KMS-11 (cell line): ENCODE results near the gene LMLN.

Experiments
- H2AFZ ChIP-seq: fragments of 200-600 bp; sonication (generic); 2 replicates; pipeline ENCODE4 v1.6.1; 2016; ENCODE audit warnings: antibody characterized with exemption, mixed run types, low read depth
- H3K27ac ChIP-seq: fragments of 200-600 bp; sonication (generic); 2 replicates; pipeline ENCODE4 v1.6.1; 2016; ENCODE audit warnings: mild to moderate bottlenecking, mixed run types
- H3K27me3 ChIP-seq: fragments of 200-600 bp; sonication (generic); 2 replicates; pipeline ENCODE4 v1.6.1; 2017; ENCODE audit warnings: mild to moderate bottlenecking, low read depth, mixed run types, moderate library complexity; ENCODE audit not compliant: insufficient read depth
- H3K36me3 ChIP-seq: fragments of 200-600 bp; sonication (generic); 2 replicates; pipeline ENCODE4 v1.6.1; 2017; ENCODE audit warnings: mild to moderate bottlenecking, mixed run types; ENCODE audit not compliant: insufficient read depth
- H3K4me1 ChIP-seq: fragments of 200-600 bp; sonication (generic); 2 replicates; pipeline ENCODE4 v1.6.1; 2016; ENCODE audit warnings: mild to moderate bottlenecking, low read depth, mixed run types; ENCODE audit not compliant: poor library complexity, severe bottlenecking
- H3K4me2 ChIP-seq: fragments of 200-600 bp; sonication (generic); 2 replicates; pipeline ENCODE4 v1.7.0; 2016; ENCODE audit warnings: mild to moderate bottlenecking, mixed run types
- H3K4me3 ChIP-seq: fragments of 200-600 bp; sonication (generic); IDR thresholded peaks from 2 replicates; pipeline ENCODE4 v1.6.1; 2017; ENCODE audit warnings: low read depth, low read length, mixed read lengths; ENCODE audit not compliant: insufficient read depth
- H3K79me2 ChIP-seq: fragments of 200-600 bp; sonication (generic); 2 replicates; pipeline ENCODE4 v1.6.1; 2016; ENCODE audit warnings: low read depth, mixed run types; ENCODE audit not compliant: insufficient read depth
- H3K9ac ChIP-seq: fragments of 200-600 bp; sonication (generic); 2 replicates; pipeline ENCODE4 v1.6.1; 2016; ENCODE audit warnings: mild to moderate bottlenecking, mixed run types
- H4K20me1 ChIP-seq: fragments of 200-600 bp; sonication (generic); 2 replicates; pipeline ENCODE4 v1.6.1; 2016; ENCODE audit warnings: mild to moderate bottlenecking, mixed run types; ENCODE audit not compliant: insufficient read depth
- TF ChIP-seq, protein P1 (sequence below): fragments of 200-600 bp; sonication (generic); conservative IDR thresholded peaks from 2 replicates; pipeline ENCODE4 v1.6.1; 2017; ENCODE audit warnings: low read depth, mild to moderate bottlenecking, antibody characterized with exemption, low read length, moderate library complexity, mixed read lengths

Gene LMLN

GRCh38 chr3:198030125-198030524, 70.1 kb downstream of the LMLN start:
- TF ChIP-seq, protein P1, sequence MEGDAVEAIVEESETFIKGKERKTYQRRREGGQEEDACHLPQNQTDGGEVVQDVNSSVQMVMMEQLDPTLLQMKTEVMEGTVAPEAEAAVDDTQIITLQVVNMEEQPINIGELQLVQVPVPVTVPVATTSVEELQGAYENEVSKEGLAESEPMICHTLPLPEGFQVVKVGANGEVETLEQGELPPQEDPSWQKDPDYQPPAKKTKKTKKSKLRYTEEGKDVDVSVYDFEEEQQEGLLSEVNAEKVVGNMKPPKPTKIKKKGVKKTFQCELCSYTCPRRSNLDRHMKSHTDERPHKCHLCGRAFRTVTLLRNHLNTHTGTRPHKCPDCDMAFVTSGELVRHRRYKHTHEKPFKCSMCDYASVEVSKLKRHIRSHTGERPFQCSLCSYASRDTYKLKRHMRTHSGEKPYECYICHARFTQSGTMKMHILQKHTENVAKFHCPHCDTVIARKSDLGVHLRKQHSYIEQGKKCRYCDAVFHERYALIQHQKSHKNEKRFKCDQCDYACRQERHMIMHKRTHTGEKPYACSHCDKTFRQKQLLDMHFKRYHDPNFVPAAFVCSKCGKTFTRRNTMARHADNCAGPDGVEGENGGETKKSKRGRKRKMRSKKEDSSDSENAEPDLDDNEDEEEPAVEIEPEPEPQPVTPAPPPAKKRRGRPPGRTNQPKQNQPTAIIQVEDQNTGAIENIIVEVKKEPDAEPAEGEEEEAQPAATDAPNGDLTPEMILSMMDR: no peak
- H3K36me3 ChIP-seq: no peaks in the 10 kb centered on the region
- H3K27me3 ChIP-seq: no peaks in the 10 kb centered on the region
- no peaks in the 10 kb centered on the region for H4K20me1 ChIP-seq
- H3K9ac ChIP-seq: no peak overlapping the region
- no peaks in the 10 kb centered on the region for H3K79me2 ChIP-seq
- no peak overlapping the region for H3K4me3 ChIP-seq
- no peaks in the 10 kb centered on the region for H3K4me1 ChIP-seq
- no peak overlapping the region for H3K27ac ChIP-seq
- H2AFZ ChIP-seq: no peak overlapping the region
- H3K4me2 ChIP-seq: no peak overlapping the region

DNA sequence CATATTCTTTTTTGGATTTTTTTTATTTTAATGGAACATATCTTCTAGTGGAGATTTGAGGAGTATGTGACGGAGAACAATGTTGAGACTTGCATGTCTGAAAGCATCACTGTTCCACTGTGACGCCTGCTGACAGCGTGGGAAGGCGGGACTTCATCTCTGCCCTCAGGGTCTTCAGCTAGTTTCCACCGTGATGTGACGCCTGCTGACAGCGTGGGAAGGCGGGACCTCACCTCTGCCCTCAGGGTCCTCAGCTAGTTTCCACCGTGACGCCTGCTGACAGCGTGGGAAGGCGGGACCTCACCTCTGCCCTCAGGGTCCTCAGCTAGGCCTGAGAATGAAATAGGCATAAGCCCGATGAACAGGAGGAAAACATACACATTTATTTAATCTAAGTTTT, 70.7 kb downstream of the LMLN start:
- no peak overlapping the region for H3K9ac ChIP-seq
- H3K36me3 ChIP-seq: no peaks in the 10 kb centered on the region
- TF ChIP-seq, protein P1: no peak
- no peak overlapping the region for H2AFZ ChIP-seq
- no peaks in the 10 kb centered on the region for H3K79me2 ChIP-seq
- H3K27ac ChIP-seq: no peak overlapping the region
- H3K4me1 ChIP-seq: no peaks in the 10 kb centered on the region
- no peaks in the 10 kb centered on the region for H3K27me3 ChIP-seq
- H3K4me3 ChIP-seq: no peak overlapping the region
- H4K20me1 ChIP-seq: no peaks in the 10 kb centered on the region
- H3K4me2 ChIP-seq: no peak overlapping the region

- H3K27me3 ChIP-seq: no peaks in the 10 kb centered on the region
- H2AFZ ChIP-seq: no peak overlapping the region
- no peaks in the 10 kb centered on the region for H3K4me1 ChIP-seq
- no peak overlapping the region for H3K9ac ChIP-seq
- H3K36me3 ChIP-seq: no peaks in the 10 kb centered on the region
- no peaks in the 10 kb centered on the region for H4K20me1 ChIP-seq
- no peak overlapping the region for H3K27ac ChIP-seq
- TF ChIP-seq, protein P1: no peak
- H3K4me3 ChIP-seq: no peak overlapping the region
- H3K79me2 ChIP-seq: no peaks in the 10 kb centered on the region
- H3K4me2 ChIP-seq: no peak overlapping the region
Observed at GRCh38 chr3:198032039-198032936, 72.3 kb downstream of the LMLN start.

DNA sequence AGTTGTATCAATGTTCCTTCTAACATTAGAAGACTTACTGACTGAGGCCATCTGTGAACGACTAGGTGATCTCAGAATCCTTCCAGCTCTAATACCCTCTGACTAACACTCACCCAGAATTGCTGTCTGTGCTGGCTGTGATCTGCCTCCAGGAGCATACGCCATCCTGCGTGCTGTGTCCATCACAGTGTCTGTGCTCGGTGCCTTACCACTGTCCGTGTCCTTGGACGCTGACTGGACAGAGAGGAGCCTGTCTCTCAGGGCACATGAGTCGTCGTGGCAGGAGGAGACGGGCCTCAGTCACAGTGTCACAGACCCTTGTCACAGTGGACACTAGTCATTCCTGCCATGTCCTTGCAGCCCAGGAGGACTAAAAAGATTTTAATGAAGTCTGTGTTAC, 83.1 kb downstream of the LMLN start:
- Histone ChIP-seq H3K36me3 (no peaks in the 10 kb centered on the region), H3K4me3 (no peak overlapping the region), H3K4me1 (peaks cover 4% of the 10 kb centered on the region), H3K79me2 (no peaks in the 10 kb centered on the region), H2AFZ (no peak overlapping the region), H3K27ac (no peak overlapping the region), H3K27me3 (no peaks in the 10 kb centered on the region), H4K20me1 (no peaks in the 10 kb centered on the region), H3K9ac (no peak overlapping the region), H3K4me2 (no peak overlapping the region)
- TF ChIP-seq, protein P1: no peak
